22Rv1 (cell line): ENCODE results near the gene ASCC2.

Source experiments
- CTCF ChIP-seq: fragments of 450-650 bp; IDR thresholded peaks from 2 replicates; pipeline ENCODE4 v1.5.1; 2017; ENCODE audit warnings: mild to moderate bottlenecking
- ZFX ChIP-seq: fragments of 450-650 bp; IDR thresholded peaks from 2 replicates; pipeline ENCODE4 v1.6.1; 2017; ENCODE audit warnings: antibody characterized with exemption, borderline replicate concordance

GRCh38 chr22:29772170-29772641 lies 65.9 kb downstream of the ASCC2 start:
- TF ChIP-seq CTCF (peak; percentile 66), ZFX (no peak)
